Endothelial cell of umbilical vein (primary cell): ENCODE data around the gene SNAPC4. TPM values are rescaled to one million over a fixed set of nuclear protein-coding genes. Genes with fewer than 3 reads are reported as not detected.

Experiments used
- BruUV-seq: library from RNA; stranded (reverse); fragments of 400-500 nt; replicated peaks from 2 replicates; lab custom pipeline; 2021; lab: Mats Ljungman, UMichigan
- CTCF ChIA-PET: fragments of 300-600, 350-600 bp; sonication (Branson Sonifier 250); formaldehyde crosslinking; loops from one replicate; lab custom pipeline; 2021; ENCODE audit warnings: antibody characterized with exemption, inconsistent platforms; lab: Charles Lee
- POLR2A ChIA-PET: fragments of 300-600, 350-600 bp; sonication (Branson Sonifier 250); formaldehyde crosslinking; loops from one replicate; lab custom pipeline; 2021; ENCODE audit warnings: antibody characterized with exemption, inconsistent platforms; lab: Charles Lee
- DNase-seq: peaks from one replicate; pipeline ENCODE4 v3.0.0-alpha.2; 2011; ENCODE audit warnings: low read depth, low spot score
- FAIRE-seq: peaks from 2 replicates; lab custom pipeline; 2011; peaks lifted over from hg19 to GRCh38; lab: Jason Lieb, UNC
- H2AFZ ChIP-seq: 2 replicates; pipeline ENCODE4 v1.6.0; 2012; ENCODE audit warnings: low read depth, low read length, control low read depth, inconsistent platforms
- H3K27ac ChIP-seq: 2 replicates; pipeline ENCODE4 v1.5.1; 2011; ENCODE audit warnings: low read depth, mild to moderate bottlenecking, control low read depth, low read length, moderate library complexity; ENCODE audit not compliant: insufficient read depth
- H3K27me3 ChIP-seq, 2 experiments: 2 replicates each; pipeline versions ENCODE4 v1.6.0 to v1.6.1; 2011; ENCODE audit warnings: low read length in 2 of 2, mixed read lengths in 1 of 2; ENCODE audit not compliant: control insufficient read depth in 2 of 2, insufficient read depth in 2 of 2
- H3K36me3 ChIP-seq, 2 experiments: 2 replicates in 1 of 2; 3 replicates in 1 of 2; pipeline ENCODE4 v1.5.1; 2011; ENCODE audit warnings: low read length in 2 of 2, mild to moderate bottlenecking in 1 of 2, moderate library complexity in 1 of 2; ENCODE audit not compliant: control insufficient read depth in 2 of 2, insufficient read depth in 2 of 2; ENCODE audit errors: extremely low read depth in 1 of 2
- H3K4me1 ChIP-seq: 3 replicates; pipeline ENCODE4 v1.5.1; 2011; ENCODE audit warnings: mild to moderate bottlenecking, low read length; ENCODE audit not compliant: control insufficient read depth, insufficient read depth; ENCODE audit errors: extremely low read depth
- H3K4me2 ChIP-seq: 2 replicates; pipeline ENCODE4 v1.6.1; 2011; ENCODE audit warnings: low read length, control low read depth, mixed read lengths; ENCODE audit not compliant: insufficient read depth
- H3K4me3 ChIP-seq, 3 experiments: fragments of 200-600 bp in 1 of 3; sonication (generic), shearing (Covaris generic) in 1 of 3; replicated peaks in 1 of 3; 2 replicates each; pipeline ENCODE4 v1.5.1; 2011 to 2016; ENCODE audit warnings: control low read depth in 3 of 3, low read length in 3 of 3, mild to moderate bottlenecking in 2 of 3, inconsistent platforms in 1 of 3, low read depth in 1 of 3, moderate library complexity in 1 of 3; ENCODE audit not compliant: insufficient read depth in 1 of 3
- H3K79me2 ChIP-seq: 2 replicates; pipeline ENCODE4 v1.6.0; 2012; ENCODE audit warnings: low read length, inconsistent platforms; ENCODE audit not compliant: control insufficient read depth, insufficient read depth
- H3K9ac ChIP-seq: replicated peaks from 2 replicates; pipeline ENCODE3; 2011; ENCODE audit warnings: low read length, control low read depth; ENCODE audit not compliant: insufficient read depth; ENCODE audit errors: extremely low read depth
- H3K9me1 ChIP-seq: replicated peaks from 3 replicates; pipeline ENCODE4 v1.6.0; 2011; ENCODE audit warnings: mild to moderate bottlenecking, low read length; ENCODE audit not compliant: control insufficient read depth, insufficient read depth; ENCODE audit errors: extremely low read depth
- H3K9me3 ChIP-seq: replicated peaks from 2 replicates; pipeline ENCODE4 v1.5.1; 2012; ENCODE audit warnings: low read length, inconsistent platforms; ENCODE audit not compliant: control insufficient read depth, insufficient read depth
- H4K20me1 ChIP-seq: replicated peaks from 2 replicates; pipeline ENCODE3; 2011; ENCODE audit warnings: mild to moderate bottlenecking, low read length; ENCODE audit not compliant: control insufficient read depth, insufficient read depth; ENCODE audit errors: extremely low read depth
- EZH2 ChIP-seq: IDR thresholded peaks from 2 replicates; pipeline ENCODE4 v1.6.1; 2012; ENCODE audit warnings: borderline replicate concordance, low read depth, mild to moderate bottlenecking, moderate library complexity, low read length, inconsistent platforms; ENCODE audit not compliant: severe bottlenecking
- FOS ChIP-seq: IDR thresholded peaks from 2 replicates; pipeline ENCODE4 v1.6.1; 2011; ENCODE audit warnings: mild to moderate bottlenecking, low read length, moderate library complexity, borderline replicate concordance; ENCODE audit not compliant: insufficient read depth
- GATA2 ChIP-seq: IDR thresholded peaks from 2 replicates; pipeline ENCODE4 v1.7.0; 2011; ENCODE audit warnings: low read depth, mild to moderate bottlenecking, moderate library complexity, mixed read lengths, low read length; ENCODE audit not compliant: insufficient read length, insufficient read depth
- JUN ChIP-seq: IDR thresholded peaks from 2 replicates; pipeline ENCODE4 v1.6.1; 2011; ENCODE audit warnings: borderline replicate concordance, low read depth; ENCODE audit not compliant: insufficient read length, insufficient read depth
- MYC ChIP-seq: IDR thresholded peaks from one replicate; pipeline ENCODE4 v1.6.1; 2011; ENCODE audit warnings: mild to moderate bottlenecking, low read depth, low read length
- POLR2A ChIP-seq: IDR thresholded peaks from 2 replicates; pipeline ENCODE4 v1.6.1; 2012; ENCODE audit warnings: low read depth, mild to moderate bottlenecking, control low read depth, low read length
- POLR2AphosphoS5 ChIP-seq: IDR thresholded peaks from 2 replicates; pipeline ENCODE4 v1.6.1; 2012; ENCODE audit warnings: low read depth, mild to moderate bottlenecking, control low read depth, low read length, moderate library complexity; ENCODE audit not compliant: insufficient read depth
- dilution Hi-C: fragments of 300-500 bp; cut with MboI; formaldehyde crosslinking; loops from one replicate; pipeline ENCODE4 v1.15.0; 2019; ENCODE audit warnings: low sequenced_read_pairs; ENCODE audit not compliant: extremely low pct_ligation_motif_present
- intact Hi-C: fragments of 100-400 bp; cut with micrococcal nuclease; formaldehyde crosslinking; loops from one replicate; pipeline ENCODE4 v1.10.0; 2022
- polyA plus RNA-seq, 4 experiments: library from polyadenylated mRNA; depleted of rRNA in 3 of 4; stranded (reverse) in 3 of 4; unstranded in 1 of 4; fragments of >200 nt; gene quantifications; 2 replicates each; pipeline versions ENCODE4 v1.2.1 to v1.2.3, GENCODE V29; 2011 to 2012; ENCODE audit warnings: missing spikeins in 1 of 4
- total RNA-seq: library from RNA; stranded (reverse); gene quantifications from 2 replicates; pipeline ENCODE4 v1.2.3, GENCODE V29; 2021
- TF ChIP-seq, protein P1 (sequence below): IDR thresholded peaks from 2 replicates; pipeline ENCODE4 v1.6.1; 2011; ENCODE audit not compliant: insufficient read depth, insufficient read length
- TF ChIP-seq, protein P2 (sequence below), 2 donors: IDR thresholded peaks; 1 replicate in 1 of 2; 2 replicates in 1 of 2; pipeline ENCODE4 v1.5.1; 2011; ENCODE audit warnings: low read length in 2 of 2, mild to moderate bottlenecking in 2 of 2, moderate library complexity in 2 of 2, control low read depth in 1 of 2, inconsistent platforms in 1 of 2, low read depth in 1 of 2; ENCODE audit not compliant: insufficient read depth in 1 of 2; ENCODE audit errors: extremely low read depth in 1 of 2

Gene SNAPC4
- total and polyA plus RNA-seq, 2 donors (not counting 3 experiments of a cell fraction or from before 2014, with no cell fraction given): 6.7 to 17.5 TPM

- dilution Hi-C loops (no loop called here), intact Hi-C loops (no loop called here)
- TF ChIP-seq, protein P1, sequence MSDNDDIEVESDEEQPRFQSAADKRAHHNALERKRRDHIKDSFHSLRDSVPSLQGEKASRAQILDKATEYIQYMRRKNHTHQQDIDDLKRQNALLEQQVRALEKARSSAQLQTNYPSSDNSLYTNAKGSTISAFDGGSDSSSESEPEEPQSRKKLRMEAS: no peak
- no peak for TF ChIP-seq GATA2
- TF ChIP-seq JUN: no peak
- TF ChIP-seq POLR2A: no peak
- TF ChIP-seq FOS: no peak
- no peak for TF ChIP-seq MYC
- no peak for TF ChIP-seq EZH2
- no peak for TF ChIP-seq POLR2AphosphoS5
- TF ChIP-seq, protein P2, sequence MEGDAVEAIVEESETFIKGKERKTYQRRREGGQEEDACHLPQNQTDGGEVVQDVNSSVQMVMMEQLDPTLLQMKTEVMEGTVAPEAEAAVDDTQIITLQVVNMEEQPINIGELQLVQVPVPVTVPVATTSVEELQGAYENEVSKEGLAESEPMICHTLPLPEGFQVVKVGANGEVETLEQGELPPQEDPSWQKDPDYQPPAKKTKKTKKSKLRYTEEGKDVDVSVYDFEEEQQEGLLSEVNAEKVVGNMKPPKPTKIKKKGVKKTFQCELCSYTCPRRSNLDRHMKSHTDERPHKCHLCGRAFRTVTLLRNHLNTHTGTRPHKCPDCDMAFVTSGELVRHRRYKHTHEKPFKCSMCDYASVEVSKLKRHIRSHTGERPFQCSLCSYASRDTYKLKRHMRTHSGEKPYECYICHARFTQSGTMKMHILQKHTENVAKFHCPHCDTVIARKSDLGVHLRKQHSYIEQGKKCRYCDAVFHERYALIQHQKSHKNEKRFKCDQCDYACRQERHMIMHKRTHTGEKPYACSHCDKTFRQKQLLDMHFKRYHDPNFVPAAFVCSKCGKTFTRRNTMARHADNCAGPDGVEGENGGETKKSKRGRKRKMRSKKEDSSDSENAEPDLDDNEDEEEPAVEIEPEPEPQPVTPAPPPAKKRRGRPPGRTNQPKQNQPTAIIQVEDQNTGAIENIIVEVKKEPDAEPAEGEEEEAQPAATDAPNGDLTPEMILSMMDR (IDR thresholded peaks at IDR 0.05; ENCODE audit: extremely low read depth in 1 of 2, insufficient read depth in 1 of 2, low read depth in 1 of 2, low read length in 2 of 2): no peak
- Histone ChIP-seq H3K9me1 (no peaks in the 10 kb centered on the region), H3K4me1 (peaks cover 7% of the 10 kb centered on the region), H3K4me3 (no peak overlapping the region), H3K4me2 (no peak overlapping the region), H2AFZ (no peak overlapping the region), H4K20me1 (no peaks in the 10 kb centered on the region), H3K27ac (no peak overlapping the region), H3K9ac (no peak overlapping the region), H3K36me3 (no peaks in the 10 kb centered on the region), H3K27me3 (no peaks in the 10 kb centered on the region), H3K79me2 (peaks cover 3% of the 10 kb centered on the region), H3K9me3 (no peaks in the 10 kb centered on the region)
- DNase-seq (no peak), FAIRE-seq (no peak)
- ChIA-PET POLR2A (interaction anchor here (0.7 kb wide), 1 partner anchor 624 kb away, joined by 3 read pairs; no protein-coding TSS in a partner anchor), CTCF (interaction anchor here (0.8 to 1.3 kb wide), 6 partner anchors 10 to 264 kb away, joined by 3 to 5 read pairs (median 3); no protein-coding TSS in a partner anchor)
- BruUV-seq: no TSS peak
These were observed 32.4 kb downstream of the SNAPC4 start for GRCh38 chr9:136367296-136368145.
